ENCODE measurements around the gene SETD5.
A peak's percentile ranks its signal among the peaks of the same experiment; 100 is the strongest.
"Not testable (repeated sequence)": the region's sequence is repeated elsewhere in the genome, so short reads cannot be mapped to it uniquely, and the experiment has no call there.

Gene SETD5

GRCh38 chr3:9480265-9480664 is 82.8 kb downstream of the SETD5 start:
- Histone ChIP-seq H3K4me2 (ENCODE audit: low read length) (no peak overlapping the region), H3K9me3 (replicated peaks; ENCODE audit: low read length) (no peaks in the 10 kb centered on the region), H3K36me3 (ENCODE audit: insufficient read depth, low read length) (peaks cover 75% of the 10 kb centered on the region), H3K4me3 (ENCODE audit: low read length) (no peak overlapping the region), H3K27me3 (ENCODE audit: control insufficient read depth, insufficient read depth, low read length) (no peaks in the 10 kb centered on the region), H3K4me1 (ENCODE audit: control insufficient read depth, insufficient read depth, low read length) (no peaks in the 10 kb centered on the region), H3K9ac (ENCODE audit: low read depth, low read length) (no peak overlapping the region)

DNA sequence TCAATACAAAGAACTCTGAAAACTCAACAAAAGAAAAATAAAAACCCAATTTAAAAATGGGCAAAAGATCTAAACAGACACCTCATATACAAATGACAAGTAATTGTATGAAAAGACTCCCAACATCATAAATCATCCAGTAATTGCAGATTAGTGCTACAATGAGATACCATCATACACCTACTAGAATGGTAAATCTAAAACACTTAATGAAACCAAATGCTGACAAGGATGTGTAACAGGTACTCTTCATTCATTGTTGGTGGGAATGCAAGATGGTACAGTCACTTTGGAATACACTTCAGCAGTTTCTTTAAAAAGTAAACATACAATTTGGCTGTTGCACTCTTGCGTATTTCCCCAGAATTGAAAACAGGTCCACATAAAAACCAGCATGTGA is 87.8 kb downstream of the SETD5 start:
- Histone ChIP-seq H3K4me2 (ENCODE audit: low read length) (no peak overlapping the region), H3K9me3 (replicated peaks; ENCODE audit: low read length) (no peaks in the 10 kb centered on the region), H3K36me3 (ENCODE audit: insufficient read depth, low read length) (peaks cover 53% of the 10 kb centered on the region), H3K4me3 (ENCODE audit: low read length) (no peak overlapping the region), H3K9ac (ENCODE audit: low read depth, low read length) (no peak overlapping the region), H3K27me3 (ENCODE audit: control insufficient read depth, insufficient read depth, low read length) (no peaks in the 10 kb centered on the region), H3K4me1 (ENCODE audit: control insufficient read depth, insufficient read depth, low read length) (no peaks in the 10 kb centered on the region)

DNA sequence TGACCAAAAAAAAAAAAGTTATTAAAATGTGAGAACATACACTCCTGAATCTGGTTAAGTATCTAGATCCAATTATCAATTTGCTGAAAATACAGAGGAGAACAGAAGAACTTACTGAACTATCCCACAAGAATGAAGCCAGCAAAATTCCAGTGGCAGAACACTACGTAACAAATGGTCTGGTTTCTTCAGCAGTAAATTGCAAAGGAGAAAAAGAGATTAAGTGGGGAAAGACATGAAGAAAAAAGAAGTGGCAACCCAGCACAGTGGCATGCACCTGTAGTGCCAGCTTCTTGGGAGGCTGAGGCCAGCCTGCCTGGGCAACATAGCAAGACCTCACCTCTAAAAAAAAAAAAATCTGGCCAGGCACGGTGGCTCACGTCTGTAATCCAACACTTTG is 94.1 kb downstream of the SETD5 start:
- no peaks in the 10 kb centered on the region for H3K9me3 ChIP-seq (replicated peaks; ENCODE audit: low read length)
- no peak overlapping the region for H3K4me2 ChIP-seq (ENCODE audit: low read length)
- H3K27me3 ChIP-seq (ENCODE audit: control insufficient read depth, insufficient read depth, low read length), result no peaks in the 10 kb centered on the region
- H3K4me3 ChIP-seq (ENCODE audit: low read length), result no peak overlapping the region
- H3K9ac ChIP-seq (ENCODE audit: low read depth, low read length), result no peak overlapping the region
- peaks cover 5% of the 10 kb centered on the region for H3K36me3 ChIP-seq (ENCODE audit: insufficient read depth, low read length)
- H3K4me1 ChIP-seq (ENCODE audit: control insufficient read depth, insufficient read depth, low read length), result no peaks in the 10 kb centered on the region

DNA sequence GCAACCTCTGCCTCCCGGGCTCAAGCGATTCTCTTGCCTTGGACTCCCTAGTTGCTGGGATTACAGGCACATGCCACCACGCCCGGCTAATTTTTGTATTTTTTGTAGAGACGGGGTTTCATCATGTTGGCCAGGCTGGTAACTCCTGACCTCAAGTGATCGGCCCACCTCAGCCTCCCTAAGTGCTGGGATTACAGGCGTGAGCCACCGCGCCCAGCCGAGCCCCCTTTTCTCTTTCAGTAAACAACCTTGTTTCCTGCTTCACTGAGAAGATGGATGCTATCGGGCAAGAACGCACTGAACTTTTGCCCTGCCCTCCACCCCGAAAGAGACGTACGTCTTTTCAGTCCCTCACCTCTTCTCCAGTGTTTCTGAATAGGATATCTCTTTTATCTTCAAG is 96.6 kb downstream of the SETD5 start:
- H3K4me3 ChIP-seq (ENCODE audit: low read length); H3K27me3 ChIP-seq (ENCODE audit: control insufficient read depth, insufficient read depth, low read length); H3K4me2 ChIP-seq (ENCODE audit: low read length); H3K36me3 ChIP-seq (ENCODE audit: insufficient read depth, low read length); H3K9ac ChIP-seq (ENCODE audit: low read depth, low read length); H3K9me3 ChIP-seq (replicated peaks; ENCODE audit: low read length): not testable (repeated sequence)
- H3K4me1 ChIP-seq (ENCODE audit: control insufficient read depth, insufficient read depth, low read length), result peaks cover 11% of the 10 kb centered on the region

DNA sequence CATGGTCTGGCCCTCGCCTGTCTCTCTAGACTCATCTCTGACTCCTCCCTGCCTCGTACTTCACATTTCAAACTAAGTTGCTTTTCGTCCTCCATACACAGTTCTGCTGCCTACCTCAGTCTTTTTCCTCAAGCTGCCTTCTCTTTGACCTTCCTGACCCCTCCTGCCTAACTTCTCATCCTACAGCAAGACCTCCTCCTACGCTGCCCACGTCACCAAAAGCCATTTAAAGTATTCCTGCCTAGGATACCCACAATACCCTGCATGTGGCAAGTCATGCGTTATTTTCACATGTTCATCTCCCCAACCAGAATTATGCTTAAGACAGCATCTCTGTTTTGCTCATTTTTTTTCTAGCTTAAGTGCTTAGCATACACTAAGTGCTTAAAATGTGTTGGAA is 99.5 kb downstream of the SETD5 start:
- Histone ChIP-seq H3K4me2 (ENCODE audit: low read length) (no peak overlapping the region), H3K4me3 (ENCODE audit: low read length) (no peak overlapping the region), H3K9ac (ENCODE audit: low read depth, low read length) (no peak overlapping the region), H3K27me3 (ENCODE audit: control insufficient read depth, insufficient read depth, low read length) (peaks cover 21% of the 10 kb centered on the region), H3K9me3 (replicated peaks; ENCODE audit: low read length) (no peaks in the 10 kb centered on the region), H3K4me1 (ENCODE audit: control insufficient read depth, insufficient read depth, low read length) (peaks cover 16% of the 10 kb centered on the region), H3K36me3 (ENCODE audit: insufficient read depth, low read length) (no peaks in the 10 kb centered on the region)

DNA sequence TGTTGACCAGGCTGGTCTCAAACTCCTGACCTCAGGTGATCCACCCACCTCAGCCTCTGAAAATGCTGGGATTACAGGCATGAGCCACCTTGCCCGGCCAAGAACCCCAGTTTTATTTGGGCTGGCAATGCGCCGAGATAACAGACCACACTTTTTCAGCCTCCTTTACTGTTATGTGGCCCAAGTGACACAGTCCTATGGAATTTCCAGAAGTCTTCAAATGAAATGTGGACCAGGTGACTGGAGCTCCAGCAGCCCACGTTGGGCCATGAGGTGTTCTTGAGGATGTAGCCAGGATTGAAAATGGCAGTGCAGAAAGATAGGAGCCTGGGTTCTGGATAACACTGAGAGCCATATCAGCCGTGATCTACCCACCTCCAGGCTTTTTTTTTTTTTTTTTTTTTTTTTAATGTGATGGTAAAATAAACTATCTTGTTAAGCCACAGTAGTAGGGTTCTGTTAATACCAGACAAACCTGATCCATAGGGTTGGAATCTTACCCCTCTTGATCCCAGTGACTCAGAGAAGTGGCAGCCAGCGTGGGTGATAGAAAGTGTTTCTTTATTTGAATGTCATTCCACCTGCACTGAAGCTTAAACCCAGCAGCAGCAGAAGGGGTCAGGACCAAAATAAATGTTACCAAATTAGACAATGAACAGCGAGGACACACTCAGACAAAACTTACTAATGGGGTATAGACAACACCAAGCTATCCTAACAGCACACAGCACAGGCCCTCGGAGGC is 100.6 kb downstream of the SETD5 start:
- Histone ChIP-seq H3K4me3 (ENCODE audit: low read length) (no peak overlapping the region), H3K9ac (ENCODE audit: low read depth, low read length) (no peak overlapping the region), H3K4me2 (ENCODE audit: low read length) (no peak overlapping the region), H3K36me3 (ENCODE audit: insufficient read depth, low read length) (no peaks in the 10 kb centered on the region), H3K27me3 (ENCODE audit: control insufficient read depth, insufficient read depth, low read length) (peaks cover 21% of the 10 kb centered on the region), H3K9me3 (replicated peaks; ENCODE audit: low read length) (no peaks in the 10 kb centered on the region), H3K4me1 (ENCODE audit: control insufficient read depth, insufficient read depth, low read length) (peaks cover 16% of the 10 kb centered on the region)

GRCh38 chr3:9498781-9499180 is 101.4 kb downstream of the SETD5 start:
- peaks cover 16% of the 10 kb centered on the region for H3K4me1 ChIP-seq (ENCODE audit: control insufficient read depth, insufficient read depth, low read length)
- H3K4me3 ChIP-seq (ENCODE audit: low read length), result no peak overlapping the region
- no peak overlapping the region for H3K4me2 ChIP-seq (ENCODE audit: low read length)
- H3K9ac ChIP-seq (ENCODE audit: low read depth, low read length), result no peak overlapping the region
- H3K9me3 ChIP-seq (replicated peaks; ENCODE audit: low read length), result no peaks in the 10 kb centered on the region
- peaks cover 21% of the 10 kb centered on the region for H3K27me3 ChIP-seq (ENCODE audit: control insufficient read depth, insufficient read depth, low read length)
- no peaks in the 10 kb centered on the region for H3K36me3 ChIP-seq (ENCODE audit: insufficient read depth, low read length)

DNA sequence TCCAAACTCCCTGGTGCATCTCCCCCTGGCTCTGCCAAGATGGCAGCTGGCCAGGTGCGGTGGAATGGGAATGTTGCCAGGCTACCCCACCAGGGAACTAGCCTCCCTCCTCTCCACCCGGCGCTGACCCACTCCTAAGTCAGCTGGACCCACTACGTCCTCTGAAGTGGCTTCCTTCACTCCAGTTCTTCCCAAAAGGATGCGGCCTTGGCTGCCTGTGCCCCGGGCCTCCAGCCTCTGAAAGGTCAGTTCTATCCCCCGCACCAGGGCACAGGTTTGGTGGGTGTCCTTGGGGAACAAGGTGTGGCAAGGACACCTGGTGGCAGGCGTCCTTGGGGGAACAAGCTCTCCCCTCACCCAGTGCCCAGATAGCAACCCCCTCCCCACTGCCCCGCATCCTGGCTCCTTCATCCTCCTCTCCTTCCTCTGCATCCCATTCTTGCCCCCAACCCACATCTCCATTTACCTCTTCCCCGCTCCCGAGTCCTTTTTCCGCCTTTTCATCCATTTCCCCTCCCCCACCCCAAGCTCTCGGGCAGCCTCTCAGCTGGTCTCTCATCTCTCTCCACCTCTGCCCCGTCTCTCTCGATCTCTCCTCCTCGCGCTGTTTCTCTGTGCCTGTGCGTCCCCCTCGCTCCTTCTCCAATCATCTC is 102.2 kb downstream of the SETD5 start:
- H3K4me2 ChIP-seq (ENCODE audit: low read length), result peak overlapping the region; percentile 43
- H3K4me3 ChIP-seq (ENCODE audit: low read length), result no peak overlapping the region
- no peaks in the 10 kb centered on the region for H3K9me3 ChIP-seq (replicated peaks; ENCODE audit: low read length)
- H3K9ac ChIP-seq (ENCODE audit: low read depth, low read length), result no peak overlapping the region
- peaks cover 16% of the 10 kb centered on the region for H3K4me1 ChIP-seq (ENCODE audit: control insufficient read depth, insufficient read depth, low read length)
- H3K27me3 ChIP-seq (ENCODE audit: control insufficient read depth, insufficient read depth, low read length), result peaks cover 21% of the 10 kb centered on the region
- H3K36me3 ChIP-seq (ENCODE audit: insufficient read depth, low read length), result no peaks in the 10 kb centered on the region

DNA sequence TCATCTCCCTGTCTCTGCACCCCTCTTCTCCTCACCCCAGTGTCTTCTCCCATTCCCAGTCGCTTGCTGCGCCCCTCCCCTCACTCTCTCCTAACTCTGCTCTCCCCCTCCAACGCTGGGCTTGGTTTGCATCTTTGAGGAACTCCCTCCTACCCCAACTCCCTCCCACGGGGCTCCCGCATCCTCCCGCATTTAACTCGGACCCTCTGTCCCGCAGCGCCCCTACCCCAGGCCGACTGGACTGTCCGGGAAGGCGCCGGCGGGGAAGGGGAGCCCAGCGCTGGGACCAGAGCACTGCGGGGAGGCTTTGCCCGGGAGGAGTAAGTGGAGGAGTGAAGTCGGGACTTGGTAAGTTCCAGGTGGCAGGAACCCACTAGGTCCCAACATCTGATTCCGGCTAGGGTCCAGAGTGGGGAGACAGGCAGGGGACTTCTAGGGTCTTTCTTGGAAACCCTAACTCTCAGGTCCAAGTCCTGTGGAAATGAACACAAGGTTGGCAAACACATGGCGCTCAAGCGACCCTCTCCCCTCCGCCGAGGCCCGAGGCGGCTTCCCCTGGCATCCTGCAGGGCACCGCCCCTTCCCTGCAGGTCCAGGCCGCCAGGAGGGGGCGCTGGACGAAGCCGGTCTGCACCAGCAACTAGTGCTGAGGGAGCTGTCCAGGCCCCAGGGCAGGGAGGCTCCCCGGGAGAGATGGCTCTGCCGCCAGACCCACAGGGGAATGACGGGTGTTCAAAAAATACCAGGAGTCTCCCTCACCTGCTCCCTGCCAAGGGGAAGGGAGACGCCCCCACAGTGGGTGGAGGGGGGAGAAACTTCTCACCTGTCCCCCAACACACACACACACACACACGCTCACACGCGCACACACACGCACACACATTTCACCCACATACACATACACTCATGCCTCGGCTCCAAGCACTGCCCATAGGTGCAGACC is 103.0 kb downstream of the SETD5 start:
- Histone ChIP-seq H3K9ac (ENCODE audit: low read depth, low read length) (no peak overlapping the region), H3K9me3 (replicated peaks; ENCODE audit: low read length) (no peaks in the 10 kb centered on the region), H3K27me3 (ENCODE audit: control insufficient read depth, insufficient read depth, low read length) (peaks cover 21% of the 10 kb centered on the region), H3K4me1 (ENCODE audit: control insufficient read depth, insufficient read depth, low read length) (peaks cover 16% of the 10 kb centered on the region), H3K36me3 (ENCODE audit: insufficient read depth, low read length) (no peaks in the 10 kb centered on the region), H3K4me2 (ENCODE audit: low read length) (peak overlapping the region; percentile 43), H3K4me3 (ENCODE audit: low read length) (peak overlapping the region; percentile 4)

DNA sequence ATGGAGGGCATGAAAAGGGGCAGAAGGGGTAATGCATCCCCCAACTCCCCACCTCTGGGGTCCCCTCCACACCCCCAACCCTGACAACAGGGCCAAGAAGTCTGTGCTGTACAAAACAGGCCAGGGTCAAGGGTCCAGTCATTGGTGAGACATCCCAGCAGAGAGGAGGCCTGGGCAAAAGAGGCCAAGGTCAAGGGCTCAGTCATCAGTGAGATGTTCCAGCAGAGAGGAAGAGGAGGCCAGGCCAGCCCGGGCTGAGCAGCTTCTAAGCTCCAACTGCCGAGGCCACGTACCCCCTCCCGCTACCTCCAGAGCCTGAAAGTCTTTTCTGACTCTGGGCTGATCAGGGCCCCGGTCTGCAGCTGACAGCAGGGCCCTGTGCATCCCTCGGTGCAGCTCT is 103.8 kb downstream of the SETD5 start:
- Histone ChIP-seq H3K4me3 (ENCODE audit: low read length) (no peak overlapping the region), H3K4me1 (ENCODE audit: control insufficient read depth, insufficient read depth, low read length) (peaks cover 16% of the 10 kb centered on the region), H3K36me3 (ENCODE audit: insufficient read depth, low read length) (no peaks in the 10 kb centered on the region), H3K4me2 (ENCODE audit: low read length) (no peak overlapping the region), H3K9ac (ENCODE audit: low read depth, low read length) (no peak overlapping the region), H3K9me3 (replicated peaks; ENCODE audit: low read length) (no peaks in the 10 kb centered on the region), H3K27me3 (ENCODE audit: control insufficient read depth, insufficient read depth, low read length) (peaks cover 21% of the 10 kb centered on the region)

GRCh38 chr3:9503283-9503682 is 105.9 kb downstream of the SETD5 start:
- no peaks in the 10 kb centered on the region for H3K36me3 ChIP-seq (ENCODE audit: insufficient read depth, low read length)
- no peak overlapping the region for H3K4me2 ChIP-seq (ENCODE audit: low read length)
- no peak overlapping the region for H3K4me3 ChIP-seq (ENCODE audit: low read length)
- H3K27me3 ChIP-seq (ENCODE audit: control insufficient read depth, insufficient read depth, low read length), result peaks cover 37% of the 10 kb centered on the region
- no peak overlapping the region for H3K9ac ChIP-seq (ENCODE audit: low read depth, low read length)
- H3K9me3 ChIP-seq (replicated peaks; ENCODE audit: low read length), result no peaks in the 10 kb centered on the region
- H3K4me1 ChIP-seq (ENCODE audit: control insufficient read depth, insufficient read depth, low read length), result peaks cover 8% of the 10 kb centered on the region
